Measurements from ENCODE around the gene COX6A2.
"Not testable (repeated sequence)": the region's sequence is repeated elsewhere in the genome, so short reads cannot be mapped to it uniquely, and the experiment has no call there.

The COX6A2 gene

DNA sequence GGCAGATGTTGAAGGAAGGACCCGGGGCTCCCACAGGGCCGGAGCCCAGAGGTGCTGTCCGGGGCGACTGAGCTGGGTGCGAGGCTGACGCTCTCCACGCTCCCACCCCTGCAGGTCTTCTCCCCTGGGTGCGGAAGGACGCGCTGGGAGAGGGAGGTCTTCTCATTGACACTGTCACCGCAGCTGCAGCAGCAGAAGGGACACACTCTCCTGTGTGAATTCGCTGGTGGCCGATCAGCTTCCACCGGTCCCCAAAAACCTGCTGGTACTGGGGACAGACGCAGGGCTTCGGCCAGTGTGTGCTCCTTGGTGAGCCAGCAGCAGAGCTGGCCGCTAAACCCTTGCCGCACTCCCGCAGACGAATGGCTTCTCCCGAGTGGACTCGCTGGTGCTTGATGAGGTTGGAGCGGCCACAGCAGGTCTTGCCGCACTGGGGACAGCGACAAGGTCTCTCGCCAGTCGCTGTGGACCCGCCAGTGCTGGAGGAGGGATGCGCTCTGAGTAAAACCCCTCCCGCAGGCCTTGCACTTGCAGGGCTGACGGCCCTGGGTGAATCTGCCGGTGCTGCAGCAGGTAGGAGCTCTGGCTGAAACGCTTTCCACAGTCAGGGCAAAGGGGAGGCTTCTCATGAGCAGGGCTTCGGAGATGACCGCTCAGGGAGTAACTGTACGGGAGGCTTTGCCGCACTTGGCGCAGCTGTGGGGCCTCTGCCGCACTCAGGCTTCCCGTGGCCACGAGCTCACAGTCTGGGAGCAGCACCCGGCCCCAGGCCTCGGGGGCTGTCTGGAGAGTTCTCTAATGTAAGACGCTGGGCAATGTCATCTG is 8.3 kb upstream of the COX6A2 start:
- no peak for DNase-seq

DNA sequence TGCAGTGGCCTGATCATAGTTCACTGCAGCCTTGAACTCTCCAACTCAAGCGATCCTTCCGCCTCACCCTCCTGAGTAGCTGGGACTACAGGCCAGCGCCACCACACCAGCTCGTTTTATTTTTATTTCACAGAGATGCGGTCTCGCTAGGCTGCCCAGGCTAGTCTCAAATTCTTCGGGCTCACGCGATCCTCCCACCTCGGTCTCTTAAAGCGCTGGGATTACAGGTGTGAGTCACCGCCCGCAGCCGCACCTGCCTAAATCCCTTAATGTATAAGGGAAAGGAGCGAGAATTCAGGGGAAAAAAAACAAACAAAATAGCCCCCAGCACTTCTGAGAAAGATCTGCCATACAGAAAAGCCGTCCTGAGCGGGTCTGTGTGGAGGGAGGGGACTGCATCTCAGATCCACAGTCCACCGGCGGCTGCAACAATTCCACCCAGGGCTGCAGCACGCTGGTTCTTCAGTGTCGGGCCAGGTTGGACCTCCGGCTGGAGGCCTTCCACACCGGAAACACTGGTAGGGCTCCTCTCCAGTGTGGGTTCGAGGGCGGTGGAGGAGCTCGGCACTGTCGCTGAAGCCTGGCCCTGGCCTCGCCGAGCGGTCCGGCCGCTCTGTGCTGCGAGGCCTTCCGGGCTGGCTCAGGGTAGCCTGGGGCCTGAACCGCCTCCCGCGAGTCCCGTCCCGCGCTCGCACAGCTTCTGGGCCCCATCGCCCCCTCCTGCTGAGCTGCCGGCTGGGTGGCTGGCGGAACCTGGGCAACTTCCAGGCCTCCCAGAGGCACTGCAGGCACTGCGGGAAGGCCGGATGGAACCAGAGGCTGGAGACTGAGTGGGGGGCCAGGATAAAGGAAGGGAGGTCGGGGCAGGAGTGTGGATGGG is 7.4 kb upstream of the COX6A2 start:
- no peak for DNase-seq

DNA sequence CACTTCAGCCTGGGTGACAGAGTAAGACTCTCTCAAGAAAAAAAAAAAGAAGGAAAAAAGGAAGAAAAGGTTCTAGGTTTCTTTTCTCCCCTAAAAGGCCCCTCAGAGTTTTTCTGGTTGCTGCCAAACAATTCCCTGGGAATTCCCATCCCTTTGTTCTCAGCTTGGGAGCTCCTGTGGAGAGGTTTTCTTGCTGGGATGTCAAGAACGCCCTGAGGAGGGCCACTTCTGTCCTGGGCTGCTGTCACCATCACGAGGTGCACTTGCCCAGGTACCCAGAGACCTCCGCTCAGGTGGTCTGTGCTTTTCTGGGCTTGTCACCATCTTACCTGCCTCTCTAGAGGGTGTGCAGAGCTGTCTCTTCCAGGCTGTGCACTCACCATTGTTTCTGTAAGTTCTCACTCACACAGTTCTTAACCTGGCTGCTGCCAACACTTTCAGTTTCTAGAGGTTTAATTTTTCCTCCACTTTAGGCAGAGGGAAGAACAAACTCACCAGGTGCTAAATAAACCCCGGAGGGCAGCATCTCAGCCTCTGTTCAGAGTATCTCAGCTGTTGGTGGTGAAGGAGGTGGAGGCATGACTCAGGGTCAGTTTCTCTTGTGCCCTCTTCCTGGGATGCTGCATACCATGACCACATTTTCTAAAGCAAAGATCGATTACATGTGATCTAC is 2.4 kb upstream of the COX6A2 start:
- no peak for DNase-seq

DNA sequence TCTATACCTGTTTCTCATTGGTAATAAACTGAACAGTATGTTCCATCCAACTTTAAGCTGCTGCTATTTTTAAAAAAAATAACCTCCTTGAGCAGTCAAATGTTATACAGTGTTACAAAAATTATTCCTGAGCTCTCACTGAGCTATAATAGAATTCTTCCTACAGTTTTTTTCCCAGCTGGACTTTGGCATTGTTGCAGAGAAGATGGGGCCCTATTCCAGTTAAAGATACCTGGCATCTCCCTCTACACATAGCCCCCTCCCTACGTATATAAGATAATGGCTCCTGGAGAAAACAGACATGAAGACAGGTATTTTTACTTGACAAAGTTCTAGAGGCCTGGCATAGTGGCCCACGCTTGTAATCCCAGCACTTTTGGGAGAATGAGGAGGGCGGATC is 1.6 kb upstream of the COX6A2 start:
- no peak for DNase-seq

GRCh38 chr16:31429314-31429713 is 1.2 kb upstream of the COX6A2 start:
- no peak for DNase-seq

DNA sequence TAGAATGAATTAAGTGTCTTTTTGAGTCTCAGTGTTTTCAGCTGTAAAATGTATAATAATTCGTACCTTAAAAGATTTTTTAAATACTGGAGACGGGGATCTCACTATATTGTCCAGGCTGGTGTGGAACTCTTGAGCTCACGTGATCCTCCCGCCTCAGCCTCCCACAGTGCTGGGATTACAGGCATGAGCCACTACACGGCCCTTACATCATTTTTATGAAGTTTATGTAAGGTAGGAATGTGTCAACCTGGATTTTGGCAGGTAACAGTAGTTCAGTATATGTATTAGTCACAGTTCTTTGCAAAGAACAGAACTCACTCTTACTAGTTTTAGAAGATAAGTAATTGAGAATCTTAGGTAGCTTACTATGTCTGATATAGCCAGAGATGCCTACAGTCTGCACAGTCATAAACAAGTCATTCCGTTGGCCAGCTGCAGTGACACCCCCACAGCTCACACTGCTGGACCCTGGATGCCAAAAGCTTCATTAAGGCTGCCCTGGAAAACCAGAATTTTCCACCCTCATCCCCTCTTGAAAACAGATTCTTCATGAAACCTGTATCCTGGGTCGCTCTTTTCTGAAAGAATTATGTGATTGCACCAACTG is 583 bp upstream of the COX6A2 start:
- DNase-seq = no peak

DNA sequence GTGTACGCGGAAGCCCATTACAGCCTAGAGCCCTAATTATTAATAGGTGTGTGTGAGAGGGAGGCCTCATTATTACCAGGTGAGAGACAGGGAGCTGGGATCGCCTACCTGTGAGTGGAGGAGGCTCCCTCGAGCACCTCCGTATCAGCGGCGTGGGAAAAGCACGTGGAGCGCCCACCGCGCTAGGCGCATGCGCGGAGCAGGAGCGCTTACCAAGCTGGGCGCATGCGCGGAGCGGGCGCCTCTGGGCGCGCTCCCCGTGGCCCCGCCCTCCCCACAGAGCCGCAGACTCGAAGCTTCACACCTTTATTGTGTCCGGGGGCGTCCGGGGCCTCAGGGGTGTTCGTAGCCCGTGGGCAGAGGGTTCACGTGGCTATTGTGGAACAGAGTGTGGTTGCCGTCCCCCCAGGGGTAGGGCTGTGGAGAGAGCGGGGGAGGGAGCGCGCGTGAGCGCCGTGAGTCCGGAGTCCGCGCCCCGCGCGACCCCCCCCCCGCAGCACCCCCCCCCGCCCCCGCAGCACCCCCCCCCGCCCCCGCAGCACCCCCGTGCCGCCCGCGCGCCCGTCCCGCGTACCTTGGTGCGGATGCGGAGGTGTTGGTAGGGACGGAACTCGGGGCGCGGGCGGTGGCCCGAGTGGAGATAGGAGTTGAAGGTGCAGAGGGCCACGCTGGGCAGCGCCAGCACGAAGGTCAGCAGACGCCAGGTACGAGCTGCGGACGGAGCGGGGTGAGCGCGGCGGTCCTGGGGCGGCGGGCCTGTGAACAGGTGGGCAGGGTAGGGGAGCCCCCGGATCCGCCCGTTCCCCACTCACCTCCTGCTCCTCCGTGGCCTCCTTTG is 500 bp downstream of the COX6A2 start:
- DNase-seq = peak; percentile 55

GRCh38 chr16:31423801-31424200 is 4.4 kb downstream of the COX6A2 start:
- no peak for DNase-seq

- DNase-seq = no peak
Observed at GRCh38 chr16:31423241-31423640, 4.9 kb downstream of the COX6A2 start.

- no peak for DNase-seq
Observed at GRCh38 chr16:31421587-31421986, 6.6 kb downstream of the COX6A2 start.

DNA sequence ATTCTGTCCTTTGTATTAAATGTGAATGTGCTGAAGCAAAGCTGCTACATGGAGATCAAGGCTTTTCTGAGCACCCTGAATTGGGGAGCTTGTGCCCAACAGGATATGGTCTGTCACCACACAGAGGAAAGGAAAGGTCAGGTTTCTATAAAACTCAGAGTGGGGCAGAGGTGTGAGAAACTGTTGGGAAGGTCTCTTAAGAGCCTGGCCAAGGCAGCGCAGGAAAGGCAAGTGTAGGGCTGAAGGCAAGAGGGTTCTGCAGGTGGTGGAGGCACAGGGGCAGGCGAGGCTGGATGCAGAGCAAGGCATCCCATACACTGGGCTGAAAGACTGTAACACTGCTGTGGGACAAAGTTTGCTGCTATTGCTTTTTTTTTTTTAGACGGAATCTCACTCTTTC is 8.1 kb downstream of the COX6A2 start:
- DNase-seq = no peak

DNA sequence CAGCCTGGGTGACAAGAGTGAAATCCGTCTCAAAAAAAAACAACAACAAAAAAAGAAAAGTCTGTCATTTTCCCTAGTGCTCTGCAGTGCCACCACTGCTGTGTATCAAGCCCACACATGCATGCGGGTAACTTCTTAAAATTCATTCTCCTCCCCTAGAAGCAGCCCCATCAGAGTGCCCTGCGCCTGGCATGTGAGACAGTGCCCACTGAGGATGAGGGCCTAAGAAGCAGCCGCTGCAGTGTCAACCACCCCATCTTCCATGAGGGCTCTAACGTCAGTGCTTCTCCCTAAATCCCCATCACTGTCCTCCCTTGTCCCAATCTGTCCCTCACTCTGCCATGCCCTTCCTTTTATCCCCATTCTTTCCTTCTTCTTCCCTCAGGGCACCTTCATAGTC is 10.2 kb downstream of the COX6A2 start:
- no peak for DNase-seq

GRCh38 chr16:31417036-31417435 is 11.1 kb downstream of the COX6A2 start:
- DNase-seq = not testable (repeated sequence)

DNA sequence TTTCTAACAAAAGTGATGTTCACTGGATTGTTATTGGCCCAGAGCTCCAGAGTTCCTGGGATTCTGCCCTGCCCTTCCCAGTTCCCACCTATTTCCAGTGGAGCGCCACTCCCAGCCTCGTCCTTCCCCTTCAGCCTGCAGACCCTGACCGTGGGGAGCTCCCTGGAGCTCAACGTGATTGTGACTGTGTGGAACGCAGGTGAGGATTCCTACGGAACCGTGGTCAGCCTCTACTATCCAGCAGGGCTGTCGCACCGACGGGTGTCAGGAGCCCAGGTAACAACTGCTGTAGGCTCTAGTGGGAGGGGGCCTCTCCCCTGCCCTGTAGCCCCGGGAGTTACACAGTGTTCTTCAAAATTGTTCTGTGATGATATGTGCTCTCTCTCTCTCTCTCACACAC is 11.8 kb downstream of the COX6A2 start:
- no peak for DNase-seq

DNA sequence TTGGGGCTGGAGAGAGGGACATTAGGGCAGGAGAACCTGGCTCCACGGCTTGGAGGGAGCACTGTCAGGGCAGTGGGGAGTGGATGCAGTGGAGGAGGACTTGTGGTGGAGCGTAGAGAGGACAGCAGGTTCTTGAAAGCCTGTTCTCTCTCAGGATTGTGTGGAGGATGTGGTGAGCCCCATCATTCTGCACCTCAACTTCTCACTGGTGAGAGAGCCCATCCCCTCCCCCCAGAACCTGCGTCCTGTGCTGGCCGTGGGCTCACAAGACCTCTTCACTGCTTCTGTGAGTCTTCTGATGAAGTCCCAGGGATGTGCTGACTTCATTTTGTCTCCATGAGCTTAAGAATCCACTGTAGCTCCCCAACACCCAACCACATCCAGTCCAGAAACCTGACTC is 13.5 kb downstream of the COX6A2 start:
- no peak for DNase-seq

- DNase-seq = no peak
Observed at GRCh38 chr16:31413943-31414342, 14.2 kb downstream of the COX6A2 start.

DNA sequence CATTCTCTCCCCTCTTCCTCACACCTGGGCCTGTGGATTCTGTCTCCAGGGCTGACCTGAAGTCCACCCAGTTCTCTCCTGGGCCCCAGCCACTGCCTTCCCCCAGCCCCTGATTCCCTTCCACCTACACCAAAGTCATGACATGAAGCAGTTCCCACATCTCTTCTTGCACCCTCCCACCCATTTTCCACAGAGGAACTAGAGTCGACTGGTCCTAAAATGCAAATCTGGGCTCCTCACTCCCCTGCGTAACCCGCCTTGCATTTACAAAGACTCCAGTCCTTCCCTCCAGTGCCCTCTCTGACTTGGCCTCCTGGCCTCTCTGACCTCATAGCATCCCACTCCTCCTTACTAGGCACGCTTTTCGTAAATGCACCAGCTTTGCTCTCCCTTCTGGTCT is 14.8 kb downstream of the COX6A2 start:
- DNase-seq = no peak

DNA sequence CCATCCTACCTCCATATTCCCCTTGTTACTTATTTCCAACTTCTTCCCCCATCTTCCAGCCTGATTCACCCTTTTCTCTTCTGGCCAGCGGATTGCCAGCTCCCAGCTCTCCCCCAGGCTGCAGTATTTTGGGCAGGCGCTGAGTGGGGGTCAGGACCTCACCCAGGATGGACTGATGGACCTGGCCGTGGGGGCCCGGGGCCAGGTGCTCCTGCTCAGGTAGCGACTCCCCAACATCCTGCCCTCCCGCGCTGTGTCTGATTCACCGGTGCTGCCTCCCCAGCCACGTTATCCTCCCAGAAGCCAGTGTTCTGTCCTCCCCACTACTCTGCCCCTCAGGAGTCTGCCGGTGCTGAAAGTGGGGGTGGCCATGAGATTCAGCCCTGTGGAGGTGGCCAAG is 15.4 kb downstream of the COX6A2 start:
- DNase-seq = no peak

DNA sequence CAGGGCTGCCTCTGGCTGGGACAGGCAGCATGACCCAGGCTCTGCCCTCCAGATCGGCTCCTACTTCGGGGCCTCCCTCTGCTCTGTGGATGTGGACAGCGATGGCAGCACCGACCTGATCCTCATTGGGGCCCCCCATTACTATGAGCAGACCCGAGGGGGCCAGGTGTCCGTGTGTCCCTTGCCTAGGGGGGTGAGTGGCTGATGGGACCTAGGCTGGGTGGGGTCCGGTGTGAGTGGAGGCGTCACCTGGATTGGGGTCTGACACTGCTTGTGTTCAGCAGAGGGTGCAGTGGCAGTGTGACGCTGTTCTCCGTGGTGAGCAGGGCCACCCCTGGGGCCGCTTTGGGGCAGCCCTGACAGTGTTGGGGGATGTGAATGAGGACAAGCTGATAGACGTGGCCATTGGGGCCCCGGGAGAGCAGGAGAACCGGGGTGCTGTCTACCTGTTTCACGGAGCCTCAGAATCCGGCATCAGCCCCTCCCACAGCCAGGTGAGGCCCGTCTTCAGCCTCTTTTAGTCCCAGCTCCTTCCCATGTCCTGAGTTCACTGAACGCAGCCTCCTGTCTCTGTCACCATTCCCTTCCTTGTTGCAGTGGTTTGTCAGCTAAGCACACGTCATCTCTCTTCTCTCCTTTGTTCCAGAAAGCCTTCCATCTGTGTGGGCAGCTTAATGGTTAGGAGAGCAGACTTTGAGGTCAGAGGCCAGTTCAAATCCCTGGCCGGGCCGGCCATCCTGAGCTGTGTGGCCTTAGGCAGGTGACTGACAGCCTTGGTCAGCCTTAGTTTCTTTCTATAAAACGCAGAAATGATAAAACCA is 16.9 kb downstream of the COX6A2 start:
- no peak for DNase-seq

GRCh38 chr16:31410082-31410481 is 18.1 kb downstream of the COX6A2 start:
- DNase-seq = no peak

GRCh38 chr16:31409433-31409832 is 18.7 kb downstream of the COX6A2 start:
- peak; percentile 24 for DNase-seq
